Effector memory CD4-positive, alpha-beta T cell (primary cell): Measurements from ENCODE around the gene DCP2.
"Not testable (repeated sequence)": the region's sequence is repeated elsewhere in the genome, so short reads cannot be mapped to it uniquely, and the experiment has no call there.

ENCODE experiments used
- DNase-seq, 3 donors: peaks; one replicate each; pipeline ENCODE4 v3.0.0-alpha.2; 2020
- H3K27ac ChIP-seq: 2 replicates; pipeline ENCODE4 v1.7.0; 2013; ENCODE audit warnings: mild to moderate bottlenecking, low read length, moderate library complexity; ENCODE audit not compliant: insufficient read depth, poor library complexity, severe bottlenecking
- H3K27me3 ChIP-seq: replicated peaks from 2 replicates; pipeline ENCODE4 v1.7.0; 2013; ENCODE audit warnings: mild to moderate bottlenecking, low read length; ENCODE audit not compliant: insufficient read depth, control insufficient read depth, poor library complexity, severe bottlenecking
- H3K36me3 ChIP-seq: 2 replicates; pipeline ENCODE4 v1.7.0; 2013; ENCODE audit warnings: mild to moderate bottlenecking, low read length, moderate library complexity; ENCODE audit not compliant: control insufficient read depth, insufficient read depth
- H3K4me1 ChIP-seq: 2 replicates; pipeline ENCODE4 v1.7.0; 2013; ENCODE audit warnings: low read length, mild to moderate bottlenecking; ENCODE audit not compliant: control insufficient read depth, insufficient read depth, poor library complexity, severe bottlenecking
- H3K4me3 ChIP-seq: 2 replicates; pipeline ENCODE4 v1.7.0; 2013; ENCODE audit warnings: low read length, low read depth, mild to moderate bottlenecking; ENCODE audit not compliant: insufficient read depth, poor library complexity, severe bottlenecking
- H3K9me3 ChIP-seq: 2 replicates; pipeline ENCODE4 v1.7.0; 2013; ENCODE audit warnings: mild to moderate bottlenecking, low read length, moderate library complexity; ENCODE audit not compliant: control insufficient read depth

The DCP2 gene

GRCh38 chr5:112948458-112948857 is 28.1 kb upstream of the DCP2 start:
- H3K4me1 ChIP-seq: no peaks in the 10 kb centered on the region
- no peak overlapping the region for H3K27ac ChIP-seq
- no peak for DNase-seq
- H3K27me3 ChIP-seq: no peaks in the 10 kb centered on the region
- H3K4me3 ChIP-seq: no peak overlapping the region
- H3K36me3 ChIP-seq: no peaks in the 10 kb centered on the region
- no peaks in the 10 kb centered on the region for H3K9me3 ChIP-seq

GRCh38 chr5:112951124-112951702 is 25.4 kb upstream of the DCP2 start:
- no peaks in the 10 kb centered on the region for H3K9me3 ChIP-seq
- DNase-seq: no peak
- no peaks in the 10 kb centered on the region for H3K4me1 ChIP-seq
- H3K4me3 ChIP-seq: no peak overlapping the region
- H3K27me3 ChIP-seq: no peaks in the 10 kb centered on the region
- H3K36me3 ChIP-seq: no peaks in the 10 kb centered on the region
- H3K27ac ChIP-seq: no peak overlapping the region

- no peak for DNase-seq
- H3K4me1 ChIP-seq: no peaks in the 10 kb centered on the region
- H3K9me3 ChIP-seq: no peaks in the 10 kb centered on the region
- H3K27me3 ChIP-seq: no peaks in the 10 kb centered on the region
- no peaks in the 10 kb centered on the region for H3K36me3 ChIP-seq
- H3K27ac ChIP-seq: no peak overlapping the region
- no peak overlapping the region for H3K4me3 ChIP-seq
Measured at GRCh38 chr5:112956606-112957005, 20.0 kb upstream of the DCP2 start.

GRCh38 chr5:112957036-112957808 is 19.4 kb upstream of the DCP2 start:
- H3K27me3 ChIP-seq: no peaks in the 10 kb centered on the region
- no peak overlapping the region for H3K4me3 ChIP-seq
- DNase-seq: no peak
- H3K27ac ChIP-seq: no peak overlapping the region
- no peaks in the 10 kb centered on the region for H3K4me1 ChIP-seq
- no peaks in the 10 kb centered on the region for H3K36me3 ChIP-seq
- H3K9me3 ChIP-seq: no peaks in the 10 kb centered on the region

GRCh38 chr5:112958093-112959088 is 18.2 kb upstream of the DCP2 start:
- DNase-seq: no peak
- no peaks in the 10 kb centered on the region for H3K4me1 ChIP-seq
- no peaks in the 10 kb centered on the region for H3K27me3 ChIP-seq
- H3K9me3 ChIP-seq: no peaks in the 10 kb centered on the region
- H3K27ac ChIP-seq: no peak overlapping the region
- no peak overlapping the region for H3K4me3 ChIP-seq
- H3K36me3 ChIP-seq: no peaks in the 10 kb centered on the region

GRCh38 chr5:112959872-112960271 is 16.7 kb upstream of the DCP2 start:
- H3K27me3 ChIP-seq, H3K9me3 ChIP-seq, DNase-seq, H3K4me1 ChIP-seq, H3K4me3 ChIP-seq, H3K27ac ChIP-seq, H3K36me3 ChIP-seq: not testable (repeated sequence)

- DNase-seq: no peak
- Histone ChIP-seq H3K4me3 (no peak overlapping the region), H3K27ac (no peak overlapping the region), H3K27me3 (no peaks in the 10 kb centered on the region), H3K9me3 (no peaks in the 10 kb centered on the region), H3K36me3 (no peaks in the 10 kb centered on the region), H3K4me1 (no peaks in the 10 kb centered on the region)
Measured at GRCh38 chr5:112960315-112960714, 16.3 kb upstream of the DCP2 start.

- Histone ChIP-seq H3K4me1 (no peaks in the 10 kb centered on the region), H3K4me3 (no peak overlapping the region), H3K36me3 (no peaks in the 10 kb centered on the region), H3K27me3 (no peaks in the 10 kb centered on the region), H3K27ac (no peak overlapping the region), H3K9me3 (no peaks in the 10 kb centered on the region)
- DNase-seq: no peak
Measured at GRCh38 chr5:112960863-112961504, 15.6 kb upstream of the DCP2 start.

- not testable (repeated sequence) for H3K4me3 ChIP-seq, H3K4me1 ChIP-seq, DNase-seq, H3K27ac ChIP-seq, H3K36me3 ChIP-seq, H3K9me3 ChIP-seq, H3K27me3 ChIP-seq
Measured at GRCh38 chr5:112963374-112963733, 13.2 kb upstream of the DCP2 start.
